T follicular helper cell (primary cell): ENCODE results near the gene ICA1L.
"Not testable (repeated sequence)": the region's sequence is repeated elsewhere in the genome, so short reads cannot be mapped to it uniquely, and the experiment has no call there.

Experiments used
- DNase-seq: peaks from one replicate; pipeline ENCODE4 v3.0.0-alpha.2; 2020; ENCODE audit warnings: low read depth

The ICA1L gene

GRCh38 chr2:202847693-202848524 is 23.7 kb downstream of the ICA1L start:
- no peak for DNase-seq

DNA sequence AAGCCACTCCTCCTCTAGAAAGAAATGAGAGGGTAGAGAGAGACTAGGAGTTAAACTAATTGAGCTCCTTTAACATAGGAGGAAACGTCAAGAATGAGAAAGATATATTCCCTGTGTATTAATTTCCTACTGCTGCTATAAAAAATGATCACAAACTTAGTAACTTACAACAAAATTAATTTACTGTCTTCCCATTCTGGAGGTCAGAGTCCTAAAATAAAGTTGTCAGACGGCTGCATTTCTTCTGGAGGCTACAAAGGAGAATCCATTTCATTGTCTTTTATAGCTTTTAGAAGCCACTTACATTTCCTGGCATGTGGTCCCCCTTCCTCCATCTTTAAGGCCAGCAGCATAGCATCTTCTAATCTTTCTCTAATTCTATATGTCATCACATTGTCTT is 26.9 kb downstream of the ICA1L start:
- DNase-seq: no peak

DNA sequence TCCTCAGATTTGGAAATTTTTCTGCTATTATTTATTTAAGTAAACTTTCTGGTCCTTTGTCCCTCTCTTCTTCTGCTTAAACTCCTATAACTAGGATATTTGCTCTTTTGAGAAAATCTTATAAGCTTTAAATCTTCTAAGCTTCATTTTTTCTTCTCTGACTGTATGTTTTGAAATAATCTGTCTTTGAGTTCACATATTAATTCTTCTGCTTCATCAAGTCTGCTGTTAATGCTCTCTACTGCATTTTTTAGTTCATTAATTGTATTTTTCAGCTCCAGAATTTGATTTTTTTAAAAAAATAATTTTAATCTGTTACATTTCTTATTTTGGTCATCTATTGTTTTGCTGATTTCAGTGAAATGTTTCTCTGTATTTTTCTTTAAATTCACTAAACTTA is 28.9 kb downstream of the ICA1L start:
- DNase-seq: no peak

DNA sequence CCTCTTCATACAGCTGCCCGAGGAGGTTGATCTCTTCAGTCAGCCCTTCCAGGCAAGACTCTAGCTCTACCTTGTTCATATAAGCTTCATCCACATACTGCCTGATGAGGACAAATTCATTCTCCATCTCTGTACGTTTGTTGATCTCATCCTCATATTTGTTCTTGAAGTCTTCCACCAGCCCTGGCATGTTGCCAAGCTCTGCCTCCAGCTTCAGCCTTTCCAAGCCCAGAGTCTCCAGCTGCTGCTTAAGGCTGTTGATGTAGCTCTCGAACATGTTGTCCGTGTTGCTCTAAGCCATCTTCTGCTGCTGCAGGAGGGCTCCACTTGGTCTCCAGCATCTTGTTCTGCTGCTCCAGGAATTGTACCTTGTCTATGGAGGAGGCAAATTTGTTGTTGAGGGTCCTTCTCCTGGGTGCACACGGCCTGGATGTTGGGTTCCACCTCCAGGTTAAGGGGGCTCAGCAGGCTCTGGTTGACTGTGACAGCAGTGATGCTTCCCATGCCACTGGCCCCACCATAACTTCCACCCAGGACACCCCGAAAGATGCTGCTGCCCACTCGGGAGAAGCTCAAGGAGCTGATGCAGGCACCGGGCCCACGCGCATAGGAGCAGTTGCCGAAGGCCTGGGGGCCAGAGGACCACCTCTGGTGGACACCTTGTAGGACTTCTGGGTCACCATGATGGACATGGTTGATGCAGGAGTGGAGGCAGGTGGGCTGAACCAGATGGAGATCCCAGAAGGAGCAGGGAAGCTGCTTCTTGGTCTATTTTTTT is 30.3 kb downstream of the ICA1L start:
- no peak for DNase-seq

DNA sequence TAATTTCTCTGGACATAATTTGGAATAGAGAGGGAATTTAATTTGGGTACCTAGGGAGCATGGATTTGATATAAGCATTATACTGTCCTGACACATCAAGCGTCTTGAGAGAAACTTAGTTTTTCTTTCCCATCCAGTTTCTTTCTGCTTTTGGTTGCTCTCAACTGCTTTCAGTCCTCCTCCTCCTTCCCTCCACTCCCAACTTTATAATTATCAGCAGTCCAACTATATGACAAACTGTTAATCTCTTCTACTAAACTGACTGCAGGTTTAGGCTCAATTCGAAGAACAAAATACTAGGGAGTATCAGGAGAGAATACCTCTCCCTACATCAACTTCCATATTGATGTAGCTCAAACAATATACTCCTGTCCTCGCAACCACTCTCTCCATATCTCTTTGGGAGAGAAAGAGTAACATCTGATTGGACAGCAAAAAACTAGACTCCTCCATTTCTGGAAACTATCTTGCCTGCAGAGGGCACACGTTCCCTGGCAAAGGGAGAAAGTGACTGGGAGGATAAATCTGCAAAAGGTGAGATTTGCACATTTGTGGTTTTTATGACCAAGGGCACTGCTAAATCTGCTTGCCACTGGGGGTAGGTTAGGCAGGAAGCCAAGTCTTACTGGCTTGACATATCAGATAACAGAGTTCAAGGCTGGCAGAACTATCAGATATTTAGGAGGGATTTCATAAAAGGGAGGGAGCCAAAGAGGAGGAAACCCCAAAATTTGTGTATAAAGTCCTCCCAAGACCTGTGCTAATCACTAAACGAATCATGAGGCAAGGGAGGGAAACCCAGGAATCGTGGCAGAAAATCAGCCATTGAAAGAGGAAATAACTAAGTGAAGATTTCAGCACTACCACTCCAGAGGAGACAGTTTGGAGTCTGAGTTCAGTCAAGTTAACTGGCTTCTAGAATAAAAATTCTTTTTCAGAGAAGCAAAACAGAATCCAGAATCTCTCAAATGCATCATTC is 40.0 kb downstream of the ICA1L start:
- no peak for DNase-seq

GRCh38 chr2:202824901-202825300 is 46.7 kb downstream of the ICA1L start:
- DNase-seq: no peak

GRCh38 chr2:202822411-202822810 is 49.2 kb downstream of the ICA1L start:
- DNase-seq: no peak

DNA sequence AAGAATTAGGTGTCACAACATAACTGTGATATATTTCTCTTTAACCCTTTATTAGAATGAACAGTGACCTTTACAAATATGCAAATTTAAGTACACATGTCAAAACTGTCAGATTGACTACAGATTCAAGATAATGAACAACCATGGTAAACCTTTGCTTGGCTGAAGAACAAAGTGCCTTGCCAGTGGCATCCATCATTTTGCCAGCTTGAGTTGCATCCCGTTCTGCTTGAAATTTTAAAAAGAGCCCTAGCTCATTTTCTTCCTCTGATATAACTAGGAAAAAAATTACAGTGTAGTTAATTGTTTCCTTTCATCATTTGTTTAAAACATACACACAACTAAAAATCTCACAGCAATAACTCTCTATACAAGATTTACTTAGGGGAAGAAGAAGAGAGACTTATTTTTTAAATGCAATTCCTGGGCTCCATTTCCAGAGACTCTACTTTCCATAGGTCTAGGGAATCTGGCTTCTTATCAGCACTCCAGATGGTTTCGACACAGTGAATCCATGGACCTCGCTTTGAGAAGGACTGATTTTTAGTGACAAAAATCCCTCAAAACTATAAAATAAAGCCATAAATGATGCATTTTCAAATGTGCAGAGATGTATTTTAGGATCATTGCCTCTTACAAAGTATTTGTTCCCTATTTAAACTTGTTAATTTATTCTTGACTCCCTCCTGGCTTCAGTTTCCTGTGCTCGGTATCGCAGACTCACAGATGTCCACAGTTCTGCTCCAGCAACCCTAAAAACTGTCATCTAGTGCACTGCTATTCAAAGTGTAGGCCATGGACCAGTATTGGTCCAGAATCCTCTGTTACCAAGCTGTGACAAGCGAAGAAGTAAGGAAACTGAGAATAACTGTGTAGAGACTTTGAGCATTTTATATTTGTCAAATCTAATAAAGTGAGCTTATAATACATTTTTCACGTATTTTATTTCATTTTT is 50.1 kb downstream of the ICA1L start:
- no peak for DNase-seq

DNA sequence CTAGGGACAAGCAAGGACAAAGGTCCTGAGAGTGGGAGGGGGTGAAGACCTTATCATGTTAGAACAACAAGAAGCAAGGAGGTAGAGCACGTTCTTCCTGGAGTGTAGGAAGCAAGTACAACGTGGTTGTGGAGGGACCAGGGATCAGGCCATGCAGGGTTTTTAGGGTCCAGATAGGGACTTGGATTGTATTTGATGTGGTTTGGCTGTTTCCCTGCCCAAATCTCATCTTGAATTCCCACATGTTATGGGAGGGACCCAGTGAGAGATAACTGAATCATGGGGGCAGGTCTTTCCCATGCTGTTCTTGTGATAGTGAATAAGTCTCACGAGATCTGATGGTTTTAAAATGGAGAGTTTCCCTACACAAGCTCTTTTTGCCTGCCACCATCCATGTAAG is 53.2 kb downstream of the ICA1L start:
- no peak for DNase-seq

DNA sequence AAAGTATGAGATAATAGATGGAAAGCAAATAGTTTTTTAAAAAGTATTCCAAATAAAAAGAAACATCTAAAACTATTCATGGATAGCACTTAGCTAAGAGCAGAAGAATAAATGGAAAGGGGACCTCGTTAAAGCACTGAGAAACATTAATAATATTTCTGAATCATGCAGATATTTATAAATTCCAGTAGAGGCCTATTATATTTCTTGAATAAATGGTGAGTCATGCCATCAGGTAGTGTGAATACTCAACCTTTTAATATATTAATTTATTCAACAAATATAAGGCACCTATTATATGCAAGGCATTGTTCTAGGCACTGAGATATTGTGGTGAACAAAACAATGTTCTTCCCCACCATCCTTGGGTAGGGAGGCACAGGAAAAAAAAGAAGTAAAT is 53.8 kb downstream of the ICA1L start:
- DNase-seq: no peak

DNA sequence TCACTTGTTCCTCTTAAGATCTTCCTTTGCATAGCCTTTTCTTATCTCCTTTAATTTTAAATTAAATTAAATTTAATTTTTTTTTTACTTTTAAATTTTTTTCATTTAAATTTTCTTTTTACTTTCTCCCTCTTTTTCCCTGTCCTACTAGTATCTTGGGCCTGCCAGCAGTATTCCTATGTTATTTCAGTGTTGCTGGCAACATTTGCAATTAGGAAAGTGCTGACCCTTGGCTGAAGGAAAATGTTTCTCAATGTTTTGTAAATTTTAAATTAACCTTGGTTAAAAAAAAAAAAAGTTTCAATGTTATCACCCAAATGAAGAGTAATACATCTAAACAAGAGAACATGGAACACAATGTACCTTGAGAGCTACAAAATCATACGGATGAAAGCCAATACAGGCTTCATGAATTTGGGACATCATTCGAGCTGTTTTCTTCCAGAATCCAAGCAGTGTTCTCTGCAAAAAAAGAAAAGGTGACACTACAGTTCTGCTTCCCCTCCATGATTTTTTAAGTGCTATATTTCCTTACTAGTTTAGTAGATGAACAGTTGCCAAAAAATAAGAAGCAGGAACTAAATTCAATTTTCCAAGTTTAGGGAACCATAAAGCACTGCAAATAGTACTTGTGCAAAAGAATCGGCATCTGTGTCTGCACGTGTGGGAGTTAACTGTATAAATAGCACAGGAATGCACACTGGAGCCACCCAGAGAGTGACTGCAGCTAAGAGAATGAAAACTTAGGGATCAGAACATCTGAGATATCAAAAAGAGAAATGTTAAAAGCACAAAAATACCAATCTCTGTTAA is 55.8 kb downstream of the ICA1L start:
- DNase-seq: no peak

DNA sequence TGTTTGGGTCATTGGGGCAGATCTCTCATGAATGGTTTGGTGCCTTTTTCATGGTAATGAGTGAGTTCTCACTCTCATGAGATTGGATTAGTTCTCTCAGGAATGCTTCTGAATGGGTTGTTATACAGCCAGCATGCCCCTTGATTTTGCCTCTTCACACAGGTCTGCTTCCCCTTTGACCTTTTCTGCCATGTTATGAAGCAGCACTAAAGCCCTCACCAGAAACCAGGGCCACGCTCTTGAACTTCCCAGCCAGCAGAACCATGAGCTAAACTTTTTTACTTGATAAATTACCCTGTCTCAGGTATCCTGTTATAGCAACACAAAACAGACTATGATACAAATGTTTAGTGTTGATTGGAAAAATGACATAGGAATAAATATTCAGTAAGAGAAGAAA is 57.3 kb downstream of the ICA1L start:
- no peak for DNase-seq

DNA sequence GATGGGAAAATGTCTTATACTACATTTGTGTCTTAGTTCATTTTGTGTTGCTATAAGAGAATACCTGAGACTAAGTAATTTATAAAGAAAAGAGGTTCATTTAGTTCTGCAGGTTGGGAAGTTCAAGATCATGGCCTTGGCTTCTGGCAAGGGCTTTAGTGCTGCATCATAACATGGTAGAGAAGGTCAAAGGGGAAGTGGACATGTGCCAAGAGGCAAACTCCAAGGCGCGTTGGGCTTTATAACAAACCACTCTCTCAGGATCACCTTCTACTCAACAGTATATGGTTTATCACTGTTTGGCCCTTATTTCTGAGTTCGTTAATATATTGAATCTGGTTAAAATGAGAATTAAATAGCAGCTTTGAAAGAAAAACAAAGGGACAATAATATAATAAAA is 58.2 kb downstream of the ICA1L start:
- no peak for DNase-seq

DNA sequence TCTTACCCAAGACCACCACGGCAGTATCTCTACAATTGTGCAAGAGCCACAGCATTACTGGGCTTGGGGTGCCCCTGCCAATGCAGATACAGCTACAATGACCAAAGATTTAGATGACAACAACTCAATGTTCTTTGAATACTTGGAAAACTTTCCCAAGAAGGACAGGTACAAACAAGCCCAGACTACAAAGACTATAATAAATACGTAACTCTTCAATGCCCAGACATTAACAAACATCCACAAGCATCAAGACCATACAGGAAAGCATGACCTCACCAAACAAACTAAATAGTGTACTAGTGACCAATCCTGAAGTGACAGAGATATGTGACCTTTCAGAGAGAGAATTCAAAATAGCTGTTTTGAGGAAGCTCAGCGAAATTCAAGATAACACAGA is 62.8 kb downstream of the ICA1L start:
- DNase-seq: no peak

- DNase-seq: not testable (repeated sequence)
These were observed 64.0 kb downstream of the ICA1L start for GRCh38 chr2:202807431-202808138.

DNA sequence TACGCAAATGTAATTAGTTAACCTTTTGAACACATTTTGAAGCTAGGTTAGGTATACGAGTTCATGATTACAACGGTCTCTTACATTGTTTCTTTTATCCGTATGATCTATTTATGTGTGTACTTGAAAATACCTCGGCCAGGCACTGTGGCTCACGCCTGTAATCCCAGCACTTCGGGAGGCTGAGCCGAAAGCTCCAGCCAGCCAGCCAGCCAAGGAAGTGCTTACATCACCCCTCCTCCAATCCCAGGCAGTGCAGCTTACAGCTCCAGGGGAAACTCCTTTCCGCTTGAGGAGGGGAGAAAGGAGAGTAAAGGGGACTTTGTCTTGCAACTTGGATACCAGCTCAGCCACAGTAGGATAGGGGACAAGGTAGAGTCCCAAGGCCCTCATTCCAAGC is 65.7 kb downstream of the ICA1L start:
- DNase-seq: not testable (repeated sequence)

GRCh38 chr2:202797944-202798343 is 73.6 kb downstream of the ICA1L start:
- DNase-seq: no peak

DNA sequence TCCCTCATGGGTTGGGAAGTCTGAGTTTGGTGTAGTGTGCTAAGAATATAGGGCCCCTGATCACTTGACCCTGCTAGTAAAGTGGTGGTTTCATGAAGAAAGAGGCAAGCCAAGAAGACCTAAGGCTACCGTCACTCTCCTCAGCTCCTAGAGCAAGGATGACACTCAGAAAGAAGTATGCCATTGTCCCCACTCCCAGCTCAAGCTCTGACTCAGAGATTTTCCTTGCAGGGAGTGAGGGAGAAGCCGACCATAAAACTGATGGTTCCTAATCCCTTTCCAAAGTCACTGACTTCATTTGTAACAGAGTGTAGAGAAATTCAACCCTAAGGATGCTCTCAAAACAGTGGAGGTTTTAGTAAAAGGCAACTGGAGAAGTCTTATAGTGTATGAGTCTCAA is 80.9 kb downstream of the ICA1L start:
- no peak for DNase-seq

DNA sequence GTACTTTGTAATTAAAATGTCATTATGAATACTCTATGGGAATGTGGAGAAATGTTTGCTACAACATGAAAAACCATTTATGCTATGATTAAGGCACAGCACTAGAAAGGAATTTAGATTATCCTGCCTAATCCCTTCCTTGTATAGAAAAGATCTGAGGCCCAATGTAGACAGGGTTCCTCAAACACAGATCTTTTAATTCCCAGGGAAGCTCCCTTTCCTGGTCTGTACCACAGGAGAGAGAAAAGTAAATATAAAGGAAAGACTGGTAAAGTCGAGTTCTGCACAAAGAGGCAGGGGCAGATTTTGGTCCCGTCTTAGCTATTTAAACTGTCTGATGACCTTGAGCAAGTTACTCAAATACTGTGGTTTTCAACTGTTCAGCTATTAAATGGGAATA is 84.7 kb downstream of the ICA1L start:
- no peak for DNase-seq
